Stimulated activated CD4-positive, alpha-beta T cell treated with anti-CD3 and anti-CD28 coated beads, TNF-alpha, amount 100 ng/mL, for 4 hours (primary cell): Measurements from ENCODE around the gene ADORA2A.

ENCODE experiments used
- DNase-seq, 3 experiments: peaks; one replicate each; pipeline ENCODE4 v3.0.0-alpha.2; 2020; ENCODE audit warnings: low read depth in 3 of 3

Gene ADORA2A

DNA sequence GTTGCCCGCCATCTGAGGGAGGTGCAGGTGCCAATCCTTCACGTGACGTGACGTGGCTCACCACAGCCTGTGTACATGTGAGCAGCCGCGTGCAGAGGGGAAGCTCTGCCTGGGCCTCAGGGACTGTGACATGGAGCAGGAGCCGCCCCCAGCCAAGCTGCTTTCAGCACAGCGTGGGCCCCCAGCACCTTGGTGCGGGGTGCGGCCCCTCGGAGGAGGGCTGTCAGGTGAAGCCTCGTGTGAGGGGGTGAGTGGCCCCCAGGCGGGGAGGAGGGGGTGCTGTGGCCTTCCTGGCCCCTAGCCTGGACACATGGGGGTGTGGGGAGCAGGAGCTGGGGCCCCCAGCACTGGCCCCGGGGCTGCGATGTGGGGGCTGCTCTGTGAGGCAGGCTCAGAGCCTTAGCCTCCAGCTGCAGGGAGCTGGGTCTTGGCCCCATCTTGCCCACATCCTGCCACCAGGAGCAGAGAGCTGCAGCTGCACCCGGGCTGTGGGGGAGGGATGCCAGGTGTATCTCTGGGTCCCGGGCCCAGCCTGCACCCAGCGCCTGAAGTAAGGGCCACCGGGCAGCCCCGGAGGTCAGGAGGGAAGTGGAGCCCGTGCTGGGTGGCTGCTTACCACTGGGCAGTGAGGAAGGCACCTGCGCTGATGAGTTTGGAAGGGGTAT, at the start of gene ADORA2A:
Gene ADORA2A, plus strand, starts transcription at position 100 of the 665 bp plus-strand sequence. CDS start 5,806 bp downstream, outside the sequence.
- peak; percentile 56 to 75 (median 69) for DNase-seq

- DNase-seq: no peak
These were observed 47.9 kb upstream of the ADORA2A start for GRCh38 chr22:24379536-24379935.

DNA sequence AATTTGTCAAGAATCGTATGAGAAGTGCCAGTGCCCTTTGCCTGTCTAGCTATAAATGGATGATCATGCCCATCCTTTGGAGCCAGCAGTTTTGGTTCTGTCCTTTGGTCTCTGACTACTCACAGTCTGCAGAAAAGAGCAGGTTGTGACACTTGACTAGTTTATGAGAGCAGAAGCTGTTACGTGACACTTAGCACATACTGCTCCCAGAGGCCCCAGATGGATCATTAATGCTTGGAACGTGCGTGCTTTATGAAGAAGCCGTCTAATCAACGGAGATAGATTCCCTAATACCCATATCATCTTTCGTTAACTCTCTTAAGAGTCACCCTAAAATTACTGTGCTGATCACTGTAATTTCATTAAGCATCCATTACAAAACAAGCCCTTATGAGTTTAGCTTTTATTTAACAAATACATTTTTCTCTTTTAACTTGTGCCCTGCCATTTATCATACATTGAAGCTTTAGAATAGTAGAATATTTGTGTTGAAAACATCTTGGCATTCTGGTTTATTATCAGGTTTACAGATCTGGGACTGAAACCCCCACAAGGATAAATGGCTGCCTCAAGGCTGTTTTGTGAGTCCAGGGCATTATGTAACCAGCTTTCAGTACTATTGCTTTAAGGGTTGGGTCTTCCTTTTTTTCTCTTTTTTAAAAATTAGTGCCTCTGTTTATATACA, 47.0 kb upstream of the ADORA2A start:
- no peak for DNase-seq

DNA sequence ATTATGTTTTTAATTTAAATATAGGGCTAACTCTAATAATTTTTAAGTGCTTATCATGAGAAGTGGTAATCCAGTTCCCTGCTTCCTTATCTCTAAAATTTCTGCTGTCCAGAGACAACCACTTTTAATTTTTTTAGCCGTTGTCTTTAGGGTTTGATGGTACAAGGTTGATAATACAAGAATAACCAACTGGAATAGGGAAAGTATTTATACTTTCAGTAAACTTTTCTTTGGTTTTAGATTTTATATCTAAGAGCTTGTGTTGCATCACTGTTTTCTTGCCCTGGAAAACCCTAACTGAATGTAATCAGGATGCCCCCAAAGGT, 46.5 kb upstream of the ADORA2A start:
- DNase-seq: no peak

GRCh38 chr22:24383061-24383460, 44.3 kb upstream of the ADORA2A start:
- no peak for DNase-seq

DNA sequence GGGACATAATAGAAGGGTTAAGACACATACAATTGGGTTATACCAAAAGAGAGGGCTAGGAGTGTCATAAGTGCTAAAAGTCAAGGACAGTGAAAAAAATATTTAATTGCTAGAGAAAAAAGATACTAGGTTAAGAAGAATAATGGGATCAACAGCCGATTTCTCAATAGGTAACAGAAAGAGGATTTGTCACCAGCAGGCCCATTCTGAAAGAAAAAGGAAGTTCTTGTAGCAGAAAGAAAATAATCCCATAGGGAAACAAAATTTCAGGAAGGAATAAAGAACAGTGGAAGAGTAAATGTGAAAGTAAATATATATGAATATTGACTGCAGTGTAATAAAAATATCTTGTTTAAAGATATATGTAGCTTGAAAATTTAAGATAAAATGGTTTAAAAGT, 43.3 kb upstream of the ADORA2A start:
- no peak for DNase-seq

- no peak for DNase-seq
These were observed 40.4 kb upstream of the ADORA2A start for GRCh38 chr22:24386937-24387471.

- no peak for DNase-seq
These were observed 37.7 kb upstream of the ADORA2A start for GRCh38 chr22:24389680-24390079.

DNA sequence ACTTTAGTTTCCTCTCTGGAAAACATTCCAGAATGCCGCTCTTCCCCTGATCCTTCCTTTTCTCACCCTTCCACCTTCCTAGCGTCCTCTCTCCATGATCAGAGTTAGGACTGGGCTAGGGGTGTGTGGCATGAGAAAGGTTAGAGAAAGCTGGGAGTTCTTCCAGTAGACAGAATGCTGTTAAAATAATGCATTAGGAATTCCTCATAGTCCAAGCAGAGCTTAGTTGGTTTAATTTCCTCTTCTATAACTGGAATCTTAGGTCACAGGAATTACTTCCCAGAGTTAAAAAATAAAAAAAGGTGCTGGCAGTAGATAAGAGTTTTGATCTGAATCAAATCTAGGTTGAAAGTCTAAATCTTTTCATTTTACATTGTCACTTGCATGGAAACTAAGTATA, 37.2 kb upstream of the ADORA2A start:
- DNase-seq: no peak

- no peak for DNase-seq
These were observed 36.8 kb upstream of the ADORA2A start for GRCh38 chr22:24390576-24390975.

DNA sequence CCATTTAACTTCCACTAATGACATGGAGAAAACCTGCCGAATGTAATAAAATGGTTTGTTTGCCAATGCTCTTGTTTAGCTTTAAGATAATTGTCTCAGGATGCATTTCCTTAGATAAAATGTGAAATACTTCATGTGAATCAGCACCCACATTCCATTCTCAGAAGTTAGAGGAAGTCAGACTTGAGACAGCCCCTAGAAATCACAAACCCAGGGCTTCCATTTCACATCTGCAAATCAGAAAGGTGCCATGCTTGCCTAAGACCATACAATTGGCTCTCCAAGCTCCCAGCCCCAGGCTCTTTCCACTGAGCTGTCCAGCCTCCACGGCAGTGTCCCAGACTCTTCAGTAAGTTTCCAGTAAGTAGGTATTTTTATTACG, 35.6 kb upstream of the ADORA2A start:
- no peak for DNase-seq

- no peak for DNase-seq
These were observed 35.0 kb upstream of the ADORA2A start for GRCh38 chr22:24392218-24392931.

- no peak for DNase-seq
These were observed 34.3 kb upstream of the ADORA2A start for GRCh38 chr22:24393012-24393559.

GRCh38 chr22:24393848-24394247, 33.6 kb upstream of the ADORA2A start:
- DNase-seq: no peak

GRCh38 chr22:24394254-24394653, 33.1 kb upstream of the ADORA2A start:
- no peak for DNase-seq

DNA sequence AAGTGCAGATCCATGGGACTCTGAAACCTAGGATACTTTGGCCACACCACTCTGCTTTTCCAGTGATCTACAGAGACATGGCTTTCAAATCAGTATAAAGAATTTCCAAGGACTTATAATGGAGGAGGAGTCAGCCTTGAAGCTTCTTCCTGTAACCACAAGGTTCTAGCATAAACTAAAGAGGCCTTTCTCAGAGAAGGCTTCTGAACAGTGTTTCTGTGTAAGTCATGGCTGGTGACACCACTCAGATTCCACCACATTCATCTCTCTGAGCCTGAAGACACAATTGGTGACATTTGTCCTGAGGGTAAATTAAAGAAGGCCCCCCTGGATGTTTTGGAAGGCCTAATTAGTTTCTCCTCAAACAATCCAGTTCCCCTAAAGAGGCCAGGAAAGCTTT, 29.0 kb upstream of the ADORA2A start:
- no peak for DNase-seq

- no peak for DNase-seq
These were observed 27.2 kb upstream of the ADORA2A start for GRCh38 chr22:24400034-24400725.

DNA sequence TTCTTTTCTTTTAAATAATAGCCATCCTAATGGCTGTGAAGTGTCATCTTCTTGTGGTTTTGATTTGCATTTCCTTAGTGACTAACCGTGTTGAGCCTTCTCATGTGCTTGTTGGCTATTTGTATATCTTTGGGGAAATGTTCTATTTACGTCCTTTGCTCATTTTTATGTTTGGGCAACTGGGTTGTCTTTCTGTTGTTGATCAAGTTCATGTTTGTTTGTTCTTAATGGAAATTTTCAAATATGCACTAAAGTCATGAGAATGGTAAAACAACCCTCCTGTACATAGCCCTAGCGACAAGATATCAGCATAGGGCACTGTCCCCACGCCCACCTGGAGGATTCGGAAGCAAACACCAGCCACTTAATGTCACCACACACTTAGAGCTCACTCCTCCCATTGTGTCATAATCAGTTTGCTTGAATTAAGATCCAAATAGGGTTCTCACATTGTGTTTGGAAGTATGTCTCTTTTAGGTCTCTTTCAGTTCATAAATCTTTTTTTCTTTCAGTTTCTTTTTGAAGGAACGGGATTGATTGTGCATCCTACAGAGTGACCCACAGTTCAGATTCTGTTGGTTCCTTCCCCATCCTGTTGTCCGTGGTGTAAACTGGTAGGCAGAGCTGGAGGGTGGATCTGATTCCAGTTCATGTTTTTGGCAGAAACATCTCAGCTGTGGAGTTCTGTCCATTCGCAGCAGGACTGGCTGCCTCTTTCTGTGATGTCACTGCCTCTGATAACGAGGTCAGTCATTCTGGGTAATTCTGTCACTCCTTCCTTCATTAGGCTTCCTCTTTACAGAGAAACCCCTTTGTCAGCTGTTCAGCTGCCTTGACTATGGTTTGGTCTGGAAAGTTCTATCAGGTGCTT, 26.4 kb upstream of the ADORA2A start:
- DNase-seq: no peak

GRCh38 chr22:24401931-24402367, 25.4 kb upstream of the ADORA2A start:
- no peak for DNase-seq

DNA sequence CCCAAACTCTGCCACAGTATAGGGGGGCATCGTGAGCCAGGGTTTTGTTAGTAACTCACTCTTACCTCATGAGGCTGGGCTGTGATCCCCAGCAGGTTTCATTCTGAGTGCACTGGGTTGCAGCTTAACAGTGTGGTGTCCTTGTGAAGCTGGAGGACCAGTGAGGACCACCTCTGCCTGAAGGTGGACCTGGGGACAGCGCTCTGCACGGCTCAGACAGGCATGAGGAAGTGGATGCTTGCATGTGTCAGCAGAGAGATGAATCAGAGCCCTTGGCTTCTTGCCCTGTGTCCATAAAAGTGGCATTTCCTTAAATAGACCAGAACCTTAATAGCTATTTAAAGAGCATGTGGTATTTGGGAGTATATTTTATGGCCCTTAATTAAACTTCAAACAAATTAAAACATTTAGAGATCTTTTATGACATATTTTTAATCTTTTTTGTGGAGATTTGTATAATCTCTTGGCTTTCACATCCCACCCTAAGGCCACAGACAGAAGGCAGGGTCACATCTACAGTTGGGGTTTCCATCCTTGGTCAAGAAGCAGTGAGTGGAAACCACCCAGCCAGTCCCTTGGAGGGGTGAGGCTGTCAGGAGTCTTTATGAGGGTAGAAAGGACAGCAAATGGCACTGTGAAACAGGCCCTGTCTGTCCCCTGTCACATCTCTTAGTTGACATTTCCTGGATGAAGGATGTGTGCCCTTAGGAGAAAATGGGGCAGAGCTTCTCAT, 24.8 kb upstream of the ADORA2A start:
- DNase-seq: no peak
